Mesenchymal stem cell (in vitro differentiated cells and primary cell): ENCODE data around the gene DOCK2.
A peak's percentile ranks its signal among the peaks of the same experiment; 100 is the strongest.

ENCODE experiments used
- DNase-seq: peaks from one replicate; pipeline ENCODE4 v3.0.0-alpha.2; 2013
- H2AFZ ChIP-seq: one replicate; pipeline ENCODE4 v1.6.1; 2013; ENCODE audit warnings: low read depth, mild to moderate bottlenecking, control low read depth, inconsistent platforms, low read length, moderate library complexity
- H2AK5ac ChIP-seq: 2 replicates; pipeline ENCODE4 v1.6.1; 2013; ENCODE audit warnings: low read length, moderate library complexity, mild to moderate bottlenecking, inconsistent platforms; ENCODE audit not compliant: severe bottlenecking
- H2BK120ac ChIP-seq: one replicate; pipeline ENCODE4 v1.6.1; 2013; ENCODE audit warnings: low read depth, mild to moderate bottlenecking, inconsistent platforms, low read length, moderate library complexity
- H2BK12ac ChIP-seq, 2 experiments: one replicate each; pipeline ENCODE4 v1.6.1; 2013; ENCODE audit warnings: inconsistent platforms in 2 of 2, low read length in 2 of 2, mild to moderate bottlenecking in 2 of 2, moderate library complexity in 2 of 2, control low read depth in 1 of 2
- H2BK15ac ChIP-seq: one replicate; pipeline ENCODE4 v1.6.1; 2013; ENCODE audit warnings: mild to moderate bottlenecking, low read depth, inconsistent platforms; ENCODE audit not compliant: poor library complexity, severe bottlenecking
- H2BK5ac ChIP-seq: 2 replicates; pipeline ENCODE4 v1.6.1; 2013; ENCODE audit warnings: low read depth, mild to moderate bottlenecking, low read length, control low read depth, inconsistent platforms; ENCODE audit not compliant: poor library complexity, severe bottlenecking
- H3K14ac ChIP-seq, 2 experiments: one replicate each; pipeline ENCODE4 v1.6.1; 2013; ENCODE audit warnings: inconsistent platforms in 2 of 2, low read length in 2 of 2, control low read depth in 1 of 2, mild to moderate bottlenecking in 1 of 2, moderate library complexity in 1 of 2
- H3K18ac ChIP-seq, 2 experiments: one replicate each; pipeline ENCODE4 v1.6.1; 2013; ENCODE audit warnings: inconsistent platforms in 2 of 2, low read length in 2 of 2, control low read depth in 1 of 2, low read depth in 1 of 2, mild to moderate bottlenecking in 1 of 2
- H3K23ac ChIP-seq, 2 experiments: one replicate each; pipeline ENCODE4 v1.6.1; 2013; ENCODE audit warnings: inconsistent platforms in 2 of 2, low read length in 2 of 2, mild to moderate bottlenecking in 2 of 2, moderate library complexity in 2 of 2, control low read depth in 1 of 2
- H3K27ac ChIP-seq: 2 replicates; pipeline ENCODE4 v1.5.1; 2013; ENCODE audit warnings: mild to moderate bottlenecking, moderate library complexity, low read length, control low read depth, inconsistent platforms; ENCODE audit not compliant: poor library complexity, severe bottlenecking
- H3K27me3 ChIP-seq, 2 experiments: 2 replicates each; pipeline versions ENCODE4 v1.6.1 to v1.7.0; 2013; ENCODE audit warnings: low read length in 2 of 2, mild to moderate bottlenecking in 2 of 2, moderate library complexity in 2 of 2, control low read depth in 1 of 2, inconsistent platforms in 1 of 2; ENCODE audit not compliant: control insufficient read depth in 1 of 2, insufficient read depth in 1 of 2
- H3K36me3 ChIP-seq, 2 experiments: 2 replicates each; pipeline versions ENCODE4 v1.6.1 to v1.7.0; 2013; ENCODE audit warnings: low read length in 2 of 2, control low read depth in 1 of 2, inconsistent platforms in 1 of 2, low read depth in 1 of 2, mild to moderate bottlenecking in 1 of 2; ENCODE audit not compliant: insufficient read depth in 2 of 2, control insufficient read depth in 1 of 2
- H3K4ac ChIP-seq, 2 experiments: one replicate each; pipeline ENCODE4 v1.6.1; 2013; ENCODE audit warnings: inconsistent platforms in 2 of 2, low read length in 2 of 2, mild to moderate bottlenecking in 2 of 2, moderate library complexity in 2 of 2, control low read depth in 1 of 2, low read depth in 1 of 2
- H3K4me1 ChIP-seq: 2 replicates; pipeline ENCODE4 v1.6.1; 2013; ENCODE audit warnings: low read depth, low read length, control low read depth; ENCODE audit not compliant: control insufficient read depth, insufficient read depth
- H3K4me2 ChIP-seq: 2 replicates; pipeline ENCODE4 v1.6.1; 2013; ENCODE audit warnings: low read length, mild to moderate bottlenecking, inconsistent platforms; ENCODE audit not compliant: poor library complexity, severe bottlenecking
- H3K4me3 ChIP-seq, 2 experiments: 2 replicates each; pipeline versions ENCODE4 v1.5.1 to v1.7.0; 2013; ENCODE audit warnings: low read length in 2 of 2, mild to moderate bottlenecking in 2 of 2, control low read depth in 1 of 2, low read depth in 1 of 2; ENCODE audit not compliant: insufficient read depth in 1 of 2
- H3K79me1 ChIP-seq: replicated peaks from 2 replicates; pipeline ENCODE4 v1.6.1; 2013; ENCODE audit warnings: mild to moderate bottlenecking, control low read depth, low read length, inconsistent platforms; ENCODE audit not compliant: poor library complexity, severe bottlenecking
- H3K9ac ChIP-seq: 2 replicates; pipeline ENCODE4 v1.7.0; 2013; ENCODE audit warnings: mild to moderate bottlenecking, low read length, moderate library complexity
- H3K9me3 ChIP-seq: 2 replicates; pipeline ENCODE4 v1.7.0; 2013; ENCODE audit warnings: mild to moderate bottlenecking, low read length; ENCODE audit not compliant: control insufficient read depth
- H4K8ac ChIP-seq: one replicate; pipeline ENCODE4 v1.6.1; 2013; ENCODE audit warnings: inconsistent platforms, mild to moderate bottlenecking, low read length, moderate library complexity
- H4K91ac ChIP-seq: one replicate; pipeline ENCODE4 v1.6.1; 2013; ENCODE audit warnings: mild to moderate bottlenecking, low read length, inconsistent platforms
- WGBS: methylation state at CpG from one replicate; pipeline ENCODE4 v1.1.7; 2013; ENCODE audit warnings: mixed read lengths; 5-methylcytosine and 5-hydroxymethylcytosine counted together

The DOCK2 gene

GRCh38 chr5:169993485-169993790, 356.4 kb downstream of the DOCK2 start:
- no peak overlapping the region for H2BK12ac ChIP-seq
- peaks cover 0 to 17% of the 10 kb centered on the region in 2 experiments for H3K27me3 ChIP-seq
- H3K4me1 ChIP-seq: no peaks in the 10 kb centered on the region
- no peak overlapping the region for H4K8ac ChIP-seq
- H3K9me3 ChIP-seq: no peaks in the 10 kb centered on the region
- H3K4ac ChIP-seq: no peak overlapping the region
- no peaks in the 10 kb centered on the region for H3K79me1 ChIP-seq
- H4K91ac ChIP-seq: no peak overlapping the region
- no peak overlapping the region for H3K4me2 ChIP-seq
- no peak overlapping the region for H2BK120ac ChIP-seq
- H3K18ac ChIP-seq: no peak overlapping the region
- H3K27ac ChIP-seq: no peak overlapping the region
- H3K36me3 ChIP-seq: no peaks in the 10 kb centered on the region
- no peak overlapping the region for H2BK15ac ChIP-seq
- no peak overlapping the region for H2AK5ac ChIP-seq
- no peak overlapping the region for H2AFZ ChIP-seq
- H3K9ac ChIP-seq: no peak overlapping the region
- no peak overlapping the region for H3K4me3 ChIP-seq
- 86% methylated on average over 2 of the region's 2 CpGs for WGBS
- no peak overlapping the region for H3K14ac ChIP-seq
- DNase-seq: no peak
- H2BK5ac ChIP-seq: no peak overlapping the region
- H3K23ac ChIP-seq: no peak overlapping the region

- Histone ChIP-seq H3K4me1 (no peaks in the 10 kb centered on the region), H3K23ac (no peak overlapping the region), H2BK15ac (no peak overlapping the region), H3K79me1 (no peaks in the 10 kb centered on the region), H3K4me3 (no peak overlapping the region), H3K27ac (no peak overlapping the region), H2BK12ac (no peak overlapping the region), H3K4me2 (no peak overlapping the region), H3K4ac (no peak overlapping the region), H2AFZ (no peak overlapping the region), H3K14ac (no peak overlapping the region), H3K27me3 (peaks cover 0 to 14% of the 10 kb centered on the region in 2 experiments), H2BK120ac (no peak overlapping the region), H2AK5ac (no peak overlapping the region), H3K9ac (no peak overlapping the region), H3K18ac (no peak overlapping the region), H4K8ac (no peak overlapping the region), H3K36me3 (no peaks in the 10 kb centered on the region), H3K9me3 (no peaks in the 10 kb centered on the region), H2BK5ac (no peak overlapping the region), H4K91ac (no peak overlapping the region)
- WGBS: 54% methylated on average over 3 of the region's 3 CpGs
- DNase-seq: peak; percentile 56
Observed at GRCh38 chr5:169997798-169998197, 360.7 kb downstream of the DOCK2 start.

GRCh38 chr5:169999621-170000020, 362.5 kb downstream of the DOCK2 start:
- Histone ChIP-seq H3K4me1 (no peaks in the 10 kb centered on the region), H3K4ac (no peak overlapping the region), H2BK120ac (no peak overlapping the region), H4K8ac (no peak overlapping the region), H2BK12ac (no peak overlapping the region), H3K4me3 (no peak overlapping the region), H2AFZ (no peak overlapping the region), H2AK5ac (no peak overlapping the region), H3K14ac (no peak overlapping the region), H2BK15ac (no peak overlapping the region), H3K9me3 (no peaks in the 10 kb centered on the region), H3K9ac (no peak overlapping the region), H3K36me3 (no peaks in the 10 kb centered on the region), H3K23ac (no peak overlapping the region), H2BK5ac (no peak overlapping the region), H4K91ac (no peak overlapping the region), H3K79me1 (no peaks in the 10 kb centered on the region), H3K27ac (no peak overlapping the region), H3K27me3 (peaks cover 0 to 2% of the 10 kb centered on the region in 2 experiments), H3K18ac (no peak overlapping the region), H3K4me2 (no peak overlapping the region)
- WGBS: 87% methylated on average over 3 of the region's 3 CpGs
- DNase-seq: no peak

- Histone ChIP-seq H2BK120ac (no peak overlapping the region), H3K4me2 (no peak overlapping the region), H3K36me3 (no peaks in the 10 kb centered on the region), H4K8ac (no peak overlapping the region), H2BK5ac (no peak overlapping the region), H3K27ac (no peak overlapping the region), H3K18ac (no peak overlapping the region), H2AFZ (no peak overlapping the region), H3K4me3 (no peak overlapping the region), H3K23ac (no peak overlapping the region), H2BK12ac (no peak overlapping the region), H3K14ac (no peak overlapping the region), H3K79me1 (no peaks in the 10 kb centered on the region), H3K4ac (no peak overlapping the region), H2BK15ac (no peak overlapping the region), H2AK5ac (no peak overlapping the region), H3K27me3 (peaks cover 0 to under 1% of the 10 kb centered on the region in 2 experiments), H3K9ac (no peak overlapping the region), H3K4me1 (no peaks in the 10 kb centered on the region), H3K9me3 (no peaks in the 10 kb centered on the region), H4K91ac (no peak overlapping the region)
- DNase-seq: no peak
- 100% methylated on average over 1 of the region's 2 CpGs for WGBS
Observed at GRCh38 chr5:170000155-170000554, 363.1 kb downstream of the DOCK2 start.
